ENCODE measurements around the gene DENND4A.
A peak's percentile ranks its signal among the peaks of the same experiment; 100 is the strongest.

Gene DENND4A

GRCh38 chr15:65795663-65796216, 3.6 kb upstream of the DENND4A start:
- no peaks in the 10 kb centered on the region for H3K36me3 ChIP-seq (ENCODE audit: insufficient read depth, low read depth, low read length)
- no peak overlapping the region for H3K9ac ChIP-seq (ENCODE audit: low read depth, low read length)
- peaks cover 2% of the 10 kb centered on the region; the same call in 1 of the 2 replicates for H3K27me3 ChIP-seq (ENCODE audit: insufficient read depth, low read length)
- H3K4me1 ChIP-seq (ENCODE audit: insufficient read depth, low read length), result no peaks in the 10 kb centered on the region
- no peaks in the 10 kb centered on the region for H3K9me3 ChIP-seq (ENCODE audit: insufficient read depth, low read depth, low read length)
- no peak overlapping the region for H3K4me3 ChIP-seq (ENCODE audit: low read length)
- no peak overlapping the region for H3K27ac ChIP-seq (ENCODE audit: low read length)

- Histone ChIP-seq H3K4me3 (ENCODE audit: low read length) (no peak overlapping the region), H3K9me3 (ENCODE audit: insufficient read depth, low read depth, low read length) (no peaks in the 10 kb centered on the region), H3K36me3 (ENCODE audit: insufficient read depth, low read depth, low read length) (no peaks in the 10 kb centered on the region), H3K4me1 (ENCODE audit: insufficient read depth, low read length) (no peaks in the 10 kb centered on the region), H3K27me3 (ENCODE audit: insufficient read depth, low read length) (peaks cover 6% of the 10 kb centered on the region; the same call in 1 of the 2 replicates), H3K27ac (ENCODE audit: low read length) (no peak overlapping the region), H3K9ac (ENCODE audit: low read depth, low read length) (no peak overlapping the region)
These were observed 1.7 kb upstream of the DENND4A start for GRCh38 chr15:65793818-65794104.

- Histone ChIP-seq H3K9ac (ENCODE audit: low read depth, low read length) (peak overlapping the region; percentile 84), H3K27me3 (ENCODE audit: insufficient read depth, low read length) (peaks cover 6% of the 10 kb centered on the region; the same call in 1 of the 2 replicates), H3K36me3 (ENCODE audit: insufficient read depth, low read depth, low read length) (no peaks in the 10 kb centered on the region), H3K4me1 (ENCODE audit: insufficient read depth, low read length) (no peaks in the 10 kb centered on the region), H3K9me3 (ENCODE audit: insufficient read depth, low read depth, low read length) (no peaks in the 10 kb centered on the region), H3K4me3 (ENCODE audit: low read length) (peak overlapping the region; percentile 95), H3K27ac (ENCODE audit: low read length) (peak overlapping the region; percentile 3)
These were observed 1.1 kb upstream of the DENND4A start for GRCh38 chr15:65792988-65793817.

GRCh38 chr15:65791335-65792137, 557 bp downstream of the DENND4A start:
- Histone ChIP-seq H3K4me3 (ENCODE audit: low read length) (peak overlapping the region; percentile 72), H3K36me3 (ENCODE audit: insufficient read depth, low read depth, low read length) (no peaks in the 10 kb centered on the region), H3K27me3 (ENCODE audit: insufficient read depth, low read length) (peaks cover 6% of the 10 kb centered on the region; the same call in 1 of the 2 replicates), H3K9me3 (ENCODE audit: insufficient read depth, low read depth, low read length) (no peaks in the 10 kb centered on the region), H3K27ac (ENCODE audit: low read length) (no peak overlapping the region), H3K4me1 (ENCODE audit: insufficient read depth, low read length) (no peaks in the 10 kb centered on the region), H3K9ac (ENCODE audit: low read depth, low read length) (peak overlapping the region; percentile 8; the same call in 1 of the 2 replicates)

DNA sequence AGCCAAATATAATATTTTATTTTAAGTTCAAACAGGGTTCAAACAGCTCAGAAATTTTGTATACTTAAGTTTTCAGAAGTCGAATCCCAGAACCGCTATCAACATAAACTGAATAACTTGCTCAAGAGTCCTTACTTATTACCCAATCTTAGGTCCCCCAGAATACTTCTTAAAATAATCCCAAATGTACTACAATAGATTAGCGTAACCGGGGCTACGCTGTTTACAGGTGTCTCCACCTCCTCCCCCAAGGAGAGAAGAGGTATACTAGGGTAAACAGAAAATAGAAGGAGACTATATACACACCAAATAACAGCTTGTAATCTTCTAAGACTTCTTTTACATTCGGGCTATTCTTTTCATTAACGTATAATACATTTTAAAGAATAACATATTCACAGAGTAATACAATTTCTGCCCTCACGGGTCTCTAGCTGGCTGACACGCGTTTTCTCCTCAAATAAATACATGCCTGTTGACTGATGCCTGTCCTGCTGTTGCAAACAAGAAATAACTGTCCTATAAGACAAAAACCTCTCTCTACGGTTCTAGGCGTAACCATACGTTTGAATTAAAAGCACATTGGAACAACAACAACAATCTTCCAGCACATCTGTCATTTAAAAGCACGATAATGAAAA, 1.3 kb downstream of the DENND4A start:
- Histone ChIP-seq H3K9ac (ENCODE audit: low read depth, low read length) (peak overlapping the region; percentile 8; the same call in 1 of the 2 replicates), H3K4me1 (ENCODE audit: insufficient read depth, low read length) (no peaks in the 10 kb centered on the region), H3K36me3 (ENCODE audit: insufficient read depth, low read depth, low read length) (no peaks in the 10 kb centered on the region), H3K9me3 (ENCODE audit: insufficient read depth, low read depth, low read length) (no peaks in the 10 kb centered on the region), H3K27ac (ENCODE audit: low read length) (no peak overlapping the region), H3K27me3 (ENCODE audit: insufficient read depth, low read length) (peaks cover 6% of the 10 kb centered on the region; the same call in 1 of the 2 replicates), H3K4me3 (ENCODE audit: low read length) (peak overlapping the region; percentile 72)

DNA sequence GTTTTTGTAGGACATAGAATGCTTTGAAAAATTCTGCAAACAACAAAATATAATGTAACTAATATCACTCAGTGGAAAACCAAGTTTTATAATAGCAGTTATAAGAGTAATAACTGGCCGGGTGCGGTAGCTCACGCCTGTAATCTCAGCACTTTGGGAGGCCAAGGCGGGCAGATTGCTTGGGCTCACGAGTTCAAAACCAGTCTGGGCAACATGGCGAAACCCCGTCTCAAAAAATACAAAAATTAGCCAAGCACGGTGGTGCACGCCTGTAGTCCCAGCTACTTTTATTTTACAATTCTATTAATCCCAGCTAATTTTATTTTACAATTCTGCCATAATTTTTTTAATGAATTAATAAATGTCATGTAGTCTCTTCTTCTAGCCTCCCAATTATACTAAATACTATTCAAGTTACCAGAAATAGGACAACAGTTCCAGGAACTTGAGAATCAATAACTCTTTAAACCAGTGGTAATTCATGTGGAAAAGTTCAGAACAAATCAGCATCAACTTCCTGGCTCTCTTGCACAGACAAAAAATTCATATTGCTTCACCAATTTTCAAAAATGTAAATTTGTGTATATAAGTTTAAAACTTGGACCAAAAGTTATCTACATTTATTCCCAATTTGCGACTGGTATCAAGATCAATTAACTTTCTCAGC, 2.2 kb downstream of the DENND4A start:
- Histone ChIP-seq H3K27ac (ENCODE audit: low read length) (no peak overlapping the region), H3K9ac (ENCODE audit: low read depth, low read length) (no peak overlapping the region), H3K4me1 (ENCODE audit: insufficient read depth, low read length) (no peaks in the 10 kb centered on the region), H3K4me3 (ENCODE audit: low read length) (no peak overlapping the region), H3K36me3 (ENCODE audit: insufficient read depth, low read depth, low read length) (no peaks in the 10 kb centered on the region), H3K27me3 (ENCODE audit: insufficient read depth, low read length) (peaks cover 6% of the 10 kb centered on the region; the same call in 1 of the 2 replicates), H3K9me3 (ENCODE audit: insufficient read depth, low read depth, low read length) (no peaks in the 10 kb centered on the region)

DNA sequence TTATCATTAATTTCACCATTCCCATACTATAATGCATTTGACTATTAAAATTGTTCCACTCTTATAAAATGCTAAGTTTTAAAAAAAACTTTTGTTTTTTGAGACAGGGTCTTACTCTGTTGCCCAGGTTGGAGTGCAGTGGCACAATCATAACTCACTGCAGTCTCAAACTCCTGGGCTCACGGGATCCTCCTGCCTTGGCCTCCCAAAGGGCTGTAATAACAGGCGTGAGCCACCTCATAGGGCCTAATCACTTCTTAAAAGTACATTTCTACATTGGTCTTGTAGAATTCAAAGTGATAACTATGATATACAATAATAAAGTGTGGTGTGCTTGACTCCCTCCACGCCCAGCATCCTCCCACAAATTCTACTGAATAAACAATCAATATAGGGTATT, 3.0 kb downstream of the DENND4A start:
- H3K27me3 ChIP-seq (ENCODE audit: insufficient read depth, low read length), result peaks cover 6% of the 10 kb centered on the region; the same call in 1 of the 2 replicates
- H3K4me1 ChIP-seq (ENCODE audit: insufficient read depth, low read length), result no peaks in the 10 kb centered on the region
- H3K36me3 ChIP-seq (ENCODE audit: insufficient read depth, low read depth, low read length), result no peaks in the 10 kb centered on the region
- no peak overlapping the region for H3K4me3 ChIP-seq (ENCODE audit: low read length)
- no peak overlapping the region for H3K27ac ChIP-seq (ENCODE audit: low read length)
- H3K9me3 ChIP-seq (ENCODE audit: insufficient read depth, low read depth, low read length), result no peaks in the 10 kb centered on the region
- H3K9ac ChIP-seq (ENCODE audit: low read depth, low read length), result no peak overlapping the region

DNA sequence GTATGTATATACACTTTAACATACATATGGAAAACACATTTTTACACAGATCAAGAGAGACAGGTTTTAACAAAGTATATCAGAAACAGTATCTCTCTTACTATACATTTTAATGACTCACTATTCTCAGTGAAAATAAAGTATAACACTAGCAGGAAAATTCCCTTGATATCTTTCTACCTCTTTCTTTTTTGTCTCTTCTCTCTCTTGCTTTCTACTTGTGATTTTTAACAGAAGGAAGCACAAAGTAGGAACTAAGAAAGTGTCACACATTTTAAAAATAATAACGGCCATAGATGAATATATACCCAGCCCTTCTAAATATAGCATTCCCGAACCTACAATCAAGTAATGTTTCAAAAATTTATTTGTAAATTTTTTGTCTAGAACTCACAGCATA, 4.8 kb downstream of the DENND4A start:
- H3K4me3 ChIP-seq (ENCODE audit: low read length), result no peak overlapping the region
- H3K27me3 ChIP-seq (ENCODE audit: insufficient read depth, low read length), result peaks cover 6% of the 10 kb centered on the region; the same call in 1 of the 2 replicates
- no peak overlapping the region for H3K9ac ChIP-seq (ENCODE audit: low read depth, low read length)
- no peaks in the 10 kb centered on the region for H3K36me3 ChIP-seq (ENCODE audit: insufficient read depth, low read depth, low read length)
- H3K27ac ChIP-seq (ENCODE audit: low read length), result no peak overlapping the region
- no peaks in the 10 kb centered on the region for H3K4me1 ChIP-seq (ENCODE audit: insufficient read depth, low read length)
- H3K9me3 ChIP-seq (ENCODE audit: insufficient read depth, low read depth, low read length), result no peaks in the 10 kb centered on the region

DNA sequence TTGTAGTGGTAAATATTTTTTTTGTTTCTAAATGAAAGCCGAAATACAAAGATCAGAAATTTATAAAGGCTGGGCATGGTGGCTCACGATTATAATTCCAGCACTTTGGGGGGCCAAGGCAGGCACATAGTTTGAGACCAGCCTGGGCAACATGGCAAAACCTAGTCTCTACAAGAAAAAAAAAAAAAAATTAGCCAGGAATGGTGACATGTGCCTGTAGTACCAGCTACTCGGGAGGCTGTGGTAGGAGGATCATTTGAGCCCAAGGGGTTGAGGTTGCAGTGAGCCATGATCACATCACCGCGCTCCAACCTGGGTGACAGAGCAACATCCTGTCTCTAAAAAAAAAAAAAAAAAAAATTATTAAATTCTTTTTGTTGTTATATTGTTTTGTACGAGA, 6.9 kb downstream of the DENND4A start:
- Histone ChIP-seq H3K27ac (ENCODE audit: low read length) (no peak overlapping the region), H3K9me3 (ENCODE audit: insufficient read depth, low read depth, low read length) (no peaks in the 10 kb centered on the region), H3K27me3 (ENCODE audit: insufficient read depth, low read length) (no peaks in the 10 kb centered on the region; the same call in 1 of the 2 replicates), H3K9ac (ENCODE audit: low read depth, low read length) (no peak overlapping the region), H3K36me3 (ENCODE audit: insufficient read depth, low read depth, low read length) (no peaks in the 10 kb centered on the region), H3K4me3 (ENCODE audit: low read length) (no peak overlapping the region), H3K4me1 (ENCODE audit: insufficient read depth, low read length) (no peaks in the 10 kb centered on the region)

DNA sequence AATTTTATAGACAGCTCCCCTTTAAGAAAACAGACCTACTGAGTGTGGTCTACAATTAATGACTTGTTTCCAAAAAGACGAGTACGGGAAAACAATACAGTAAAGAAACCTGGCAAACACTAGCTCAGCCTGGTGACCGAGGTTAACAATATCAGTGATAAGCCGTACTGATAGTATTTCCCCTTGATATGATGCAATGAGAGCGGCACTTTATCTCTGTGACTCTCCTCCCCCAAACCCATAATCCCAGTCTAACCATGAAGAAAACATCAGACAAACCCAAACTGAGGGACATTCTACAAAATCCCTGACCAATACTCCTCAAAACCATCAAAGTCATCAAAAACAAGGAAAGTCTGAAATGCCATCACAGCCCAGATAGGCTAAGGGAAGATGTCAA, 8.2 kb downstream of the DENND4A start:
- no peak overlapping the region for H3K4me3 ChIP-seq (ENCODE audit: low read length)
- H3K36me3 ChIP-seq (ENCODE audit: insufficient read depth, low read depth, low read length), result no peaks in the 10 kb centered on the region
- H3K4me1 ChIP-seq (ENCODE audit: insufficient read depth, low read length), result no peaks in the 10 kb centered on the region
- H3K9ac ChIP-seq (ENCODE audit: low read depth, low read length), result no peak overlapping the region
- H3K9me3 ChIP-seq (ENCODE audit: insufficient read depth, low read depth, low read length), result no peaks in the 10 kb centered on the region
- no peak overlapping the region for H3K27ac ChIP-seq (ENCODE audit: low read length)
- no peaks in the 10 kb centered on the region for H3K27me3 ChIP-seq (ENCODE audit: insufficient read depth, low read length)

DNA sequence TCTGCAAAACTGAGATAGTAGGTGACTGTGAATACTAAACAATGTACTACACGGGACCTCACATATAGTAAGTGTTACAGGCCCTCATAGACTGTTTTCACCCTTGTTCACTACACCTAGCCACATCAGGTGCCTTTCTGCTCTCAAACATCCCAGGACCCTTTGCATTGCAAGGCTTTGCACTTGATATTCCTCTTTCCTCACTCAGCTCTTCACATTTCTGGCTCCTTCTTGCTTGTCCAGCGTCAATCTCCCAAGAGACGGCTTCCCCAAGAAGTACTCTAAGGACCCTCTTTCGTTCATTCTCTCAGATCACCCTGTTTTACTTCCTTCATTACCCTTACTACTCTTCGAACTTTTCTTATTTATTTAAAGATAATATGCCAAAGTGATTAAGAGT, 10.0 kb downstream of the DENND4A start:
- no peak overlapping the region for H3K4me3 ChIP-seq (ENCODE audit: low read length)
- H3K4me1 ChIP-seq (ENCODE audit: insufficient read depth, low read length), result no peaks in the 10 kb centered on the region
- H3K9me3 ChIP-seq (ENCODE audit: insufficient read depth, low read depth, low read length), result no peaks in the 10 kb centered on the region
- H3K27ac ChIP-seq (ENCODE audit: low read length), result no peak overlapping the region
- H3K9ac ChIP-seq (ENCODE audit: low read depth, low read length), result no peak overlapping the region
- no peaks in the 10 kb centered on the region for H3K27me3 ChIP-seq (ENCODE audit: insufficient read depth, low read length)
- no peaks in the 10 kb centered on the region for H3K36me3 ChIP-seq (ENCODE audit: insufficient read depth, low read depth, low read length)
